ENCODE data around the gene PLEKHS1. TPM values are rescaled to one million over a fixed set of nuclear protein-coding genes. Genes with fewer than 3 reads are reported as not detected.
"Not testable (repeated sequence)": the region's sequence is repeated elsewhere in the genome, so short reads cannot be mapped to it uniquely, and the experiment has no call there.

PLEKHS1 gene
- total RNA-seq, 4 donors from 2014 or later: 0.14 TPM; not detected in 3

GRCh38 chr10:113756940-113757543 lies 5.6 kb downstream of the PLEKHS1 start:
- Histone ChIP-seq H3K9me3 (no peaks in the 10 kb centered on the region), H3K4me3 (no peak overlapping the region), H3K27ac (no peak overlapping the region), H3K27me3 (no peaks in the 10 kb centered on the region), H3K36me3 (no peaks in the 10 kb centered on the region), H3K4me1 (no peaks in the 10 kb centered on the region)
- DNase-seq: no peak
- intact Hi-C loops (cut with DNase I; ENCODE audit: low total_unique reads): no loop called here
- TF ChIP-seq POLR2A (IDR thresholded peaks at IDR 0.05): no peak
- TF ChIP-seq, protein P1, sequence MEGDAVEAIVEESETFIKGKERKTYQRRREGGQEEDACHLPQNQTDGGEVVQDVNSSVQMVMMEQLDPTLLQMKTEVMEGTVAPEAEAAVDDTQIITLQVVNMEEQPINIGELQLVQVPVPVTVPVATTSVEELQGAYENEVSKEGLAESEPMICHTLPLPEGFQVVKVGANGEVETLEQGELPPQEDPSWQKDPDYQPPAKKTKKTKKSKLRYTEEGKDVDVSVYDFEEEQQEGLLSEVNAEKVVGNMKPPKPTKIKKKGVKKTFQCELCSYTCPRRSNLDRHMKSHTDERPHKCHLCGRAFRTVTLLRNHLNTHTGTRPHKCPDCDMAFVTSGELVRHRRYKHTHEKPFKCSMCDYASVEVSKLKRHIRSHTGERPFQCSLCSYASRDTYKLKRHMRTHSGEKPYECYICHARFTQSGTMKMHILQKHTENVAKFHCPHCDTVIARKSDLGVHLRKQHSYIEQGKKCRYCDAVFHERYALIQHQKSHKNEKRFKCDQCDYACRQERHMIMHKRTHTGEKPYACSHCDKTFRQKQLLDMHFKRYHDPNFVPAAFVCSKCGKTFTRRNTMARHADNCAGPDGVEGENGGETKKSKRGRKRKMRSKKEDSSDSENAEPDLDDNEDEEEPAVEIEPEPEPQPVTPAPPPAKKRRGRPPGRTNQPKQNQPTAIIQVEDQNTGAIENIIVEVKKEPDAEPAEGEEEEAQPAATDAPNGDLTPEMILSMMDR (IDR thresholded peaks at IDR 0.05): no peak

- Histone ChIP-seq H3K27me3 (no peaks in the 10 kb centered on the region), H3K27ac (no peak overlapping the region), H3K4me3 (no peak overlapping the region), H3K9me3 (no peaks in the 10 kb centered on the region), H3K36me3 (no peaks in the 10 kb centered on the region), H3K4me1 (no peaks in the 10 kb centered on the region)
- intact Hi-C loops (cut with DNase I; ENCODE audit: low total_unique reads): no loop called here
- no peak for DNase-seq
- no peak for TF ChIP-seq POLR2A (IDR thresholded peaks at IDR 0.05)
Measured at GRCh38 chr10:113762083-113762482, 10.6 kb downstream of the PLEKHS1 start.

GRCh38 chr10:113764582-113764981 lies 13.1 kb downstream of the PLEKHS1 start:
- Histone ChIP-seq H3K27me3 (no peaks in the 10 kb centered on the region), H3K27ac (no peak overlapping the region), H3K36me3 (no peaks in the 10 kb centered on the region), H3K9me3 (no peaks in the 10 kb centered on the region), H3K4me1 (no peaks in the 10 kb centered on the region), H3K4me3 (no peak overlapping the region)
- intact Hi-C loops (cut with DNase I; ENCODE audit: low total_unique reads): no loop called here
- TF ChIP-seq POLR2A (IDR thresholded peaks at IDR 0.05): no peak
- TF ChIP-seq, protein P1 (IDR thresholded peaks at IDR 0.05): no peak
- DNase-seq: no peak

DNA sequence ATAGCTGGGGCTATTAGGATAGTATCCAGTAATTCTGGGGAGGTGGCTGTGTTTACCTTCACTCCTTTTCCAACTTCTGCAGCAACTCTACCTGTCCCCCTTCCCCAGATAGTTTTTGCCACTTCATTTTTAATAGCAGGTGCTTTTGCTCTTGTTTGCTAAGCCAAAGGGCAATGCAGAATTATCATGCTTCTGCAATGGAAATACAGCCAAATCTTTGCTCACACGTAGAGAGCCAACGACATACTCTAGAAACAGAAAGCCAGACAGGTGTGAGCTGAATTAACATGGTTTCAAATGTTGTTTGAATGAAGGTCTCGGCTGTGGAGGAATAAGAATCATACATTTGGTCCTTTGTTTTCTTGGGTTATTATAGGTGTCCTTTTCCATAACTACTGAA lies 14.4 kb downstream of the PLEKHS1 start:
- intact Hi-C loops (cut with DNase I; ENCODE audit: low total_unique reads): no loop called here
- H3K9me3 ChIP-seq: no peaks in the 10 kb centered on the region
- no peak for DNase-seq
- no peaks in the 10 kb centered on the region for H3K36me3 ChIP-seq
- TF ChIP-seq, protein P1 (IDR thresholded peaks at IDR 0.05): no peak
- TF ChIP-seq POLR2A (IDR thresholded peaks at IDR 0.05): no peak
- no peak overlapping the region for H3K27ac ChIP-seq
- H3K4me1 ChIP-seq: no peaks in the 10 kb centered on the region
- H3K27me3 ChIP-seq: no peaks in the 10 kb centered on the region
- H3K4me3 ChIP-seq: no peak overlapping the region

DNA sequence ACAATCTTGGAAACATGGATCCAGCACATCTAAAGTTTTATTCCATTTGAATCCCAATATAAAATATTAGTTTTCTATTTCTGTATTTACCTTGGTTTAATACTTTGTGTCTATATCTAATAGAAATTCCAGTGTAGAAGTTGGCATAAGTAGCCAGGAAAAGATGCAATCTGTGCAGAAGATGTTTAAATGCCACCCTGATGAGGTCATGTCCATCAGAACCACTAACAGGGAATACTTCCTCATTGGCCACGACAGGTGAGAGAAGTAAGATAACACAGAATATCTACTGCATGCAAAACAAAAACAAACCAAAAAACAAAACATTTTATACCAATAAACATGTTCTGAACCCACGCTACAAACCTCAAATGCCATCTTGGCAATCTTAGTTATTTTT lies 15.7 kb downstream of the PLEKHS1 start:
- TF ChIP-seq, protein P1 (IDR thresholded peaks at IDR 0.05): no peak
- no peak for TF ChIP-seq POLR2A (IDR thresholded peaks at IDR 0.05)
- H3K9me3 ChIP-seq: no peaks in the 10 kb centered on the region
- H3K4me1 ChIP-seq: no peaks in the 10 kb centered on the region
- DNase-seq: no peak
- no peaks in the 10 kb centered on the region for H3K36me3 ChIP-seq
- intact Hi-C loops (cut with DNase I; ENCODE audit: low total_unique reads): no loop called here
- H3K27ac ChIP-seq: no peak overlapping the region
- H3K4me3 ChIP-seq: no peak overlapping the region
- H3K27me3 ChIP-seq: no peaks in the 10 kb centered on the region

- intact Hi-C loops (cut with DNase I; ENCODE audit: low total_unique reads): no loop called here
- Histone ChIP-seq H3K36me3 (no peaks in the 10 kb centered on the region), H3K9me3 (no peaks in the 10 kb centered on the region), H3K27me3 (no peaks in the 10 kb centered on the region), H3K27ac (no peak overlapping the region), H3K4me1 (no peaks in the 10 kb centered on the region), H3K4me3 (no peak overlapping the region)
- DNase-seq: no peak
- TF ChIP-seq POLR2A (IDR thresholded peaks at IDR 0.05): no peak
- TF ChIP-seq, protein P1 (IDR thresholded peaks at IDR 0.05): no peak
Measured at GRCh38 chr10:113770346-113770745, 18.9 kb downstream of the PLEKHS1 start.

DNA sequence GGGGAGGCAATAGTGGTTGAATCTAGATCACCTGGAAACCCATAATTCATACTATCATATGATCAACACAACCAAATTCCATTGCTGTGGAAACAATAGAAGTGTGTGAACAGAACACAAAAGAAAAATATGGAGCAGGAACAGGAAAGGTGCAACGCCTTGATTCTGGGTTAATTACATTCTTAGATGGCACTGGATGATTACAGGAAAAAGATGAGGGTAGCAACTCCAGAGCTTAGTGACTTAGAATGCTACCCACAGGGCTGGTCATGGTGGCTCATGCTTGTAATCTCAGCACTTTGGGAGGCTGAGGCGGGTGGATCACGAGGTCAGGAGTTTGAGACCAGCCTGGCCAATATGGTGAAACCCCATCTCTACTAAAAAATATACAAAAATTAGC lies 19.6 kb downstream of the PLEKHS1 start:
- H3K9me3 ChIP-seq; DNase-seq; H3K27ac ChIP-seq; H3K4me3 ChIP-seq; H3K27me3 ChIP-seq; H3K36me3 ChIP-seq; intact Hi-C loops (cut with DNase I; ENCODE audit: low total_unique reads); H3K4me1 ChIP-seq: not testable (repeated sequence)

Measured in uterus (tissue), 4 donors.